GM23338 (cell line): ENCODE measurements around the gene CELSR3. TPM values are rescaled to one million over a fixed set of nuclear protein-coding genes. Genes with fewer than 3 reads are reported as not detected.

Experiments used
- ATAC-seq: fragments of 200-7000 bp; cut with Tn5 transposase; 3 replicates; pipeline ENCODE4 v1.9.1; 2020
- DNase-seq: peaks from one replicate; pipeline ENCODE4 v3.0.0-alpha.2; 2015; ENCODE audit warnings: low spot score
- H2AFZ ChIP-seq: fragments of 200-600 bp; sonication (generic); 2 replicates; pipeline ENCODE4 v1.8.0; 2016; ENCODE audit warnings: antibody characterized with exemption, mild to moderate bottlenecking, moderate library complexity
- H3F3A ChIP-seq: fragments of 200-600 bp; sonication (generic); replicated peaks from 2 replicates; pipeline ENCODE4 v1.8.0; 2017; ENCODE audit warnings: antibody characterized with exemption, mixed run types, low read depth
- H3K27ac ChIP-seq: fragments of 200-600 bp; sonication (generic); 2 replicates; pipeline ENCODE4 v1.6.1; 2016; ENCODE audit warnings: low read depth
- H3K27me3 ChIP-seq: fragments of 200-600 bp; sonication (generic); 2 replicates; pipeline ENCODE4 v1.8.0; 2016; ENCODE audit warnings: mild to moderate bottlenecking, mixed run types, moderate library complexity; ENCODE audit not compliant: insufficient read depth
- H3K36me3 ChIP-seq: fragments of 200-600 bp; sonication (generic); 2 replicates; pipeline ENCODE4 v1.8.0; 2016; ENCODE audit warnings: mild to moderate bottlenecking; ENCODE audit not compliant: insufficient read depth
- H3K4me1 ChIP-seq: fragments of 200-600 bp; sonication (generic); 2 replicates; pipeline ENCODE4 v1.8.0; 2016; ENCODE audit warnings: mild to moderate bottlenecking, moderate library complexity; ENCODE audit not compliant: insufficient read depth
- H3K4me2 ChIP-seq: fragments of 200-600 bp; sonication (generic); 2 replicates; pipeline ENCODE4 v1.7.1; 2017; ENCODE audit warnings: mixed run types
- H3K4me3 ChIP-seq: fragments of 200-600 bp; sonication (generic); 2 replicates; pipeline ENCODE4 v1.6.1; 2016; ENCODE audit warnings: mixed run types
- H3K79me2 ChIP-seq: fragments of 200-600 bp; sonication (generic); replicated peaks from 2 replicates; pipeline ENCODE4 v1.8.0; 2017; ENCODE audit warnings: mild to moderate bottlenecking; ENCODE audit not compliant: insufficient read depth
- H3K9me2 ChIP-seq: fragments of 200-600 bp; sonication (generic); 2 replicates; pipeline ENCODE4 v1.8.0; 2017; ENCODE audit not compliant: insufficient read depth
- H4K20me1 ChIP-seq: fragments of 200-600 bp; sonication (generic); replicated peaks from 2 replicates; pipeline ENCODE4 v1.8.0; 2017; ENCODE audit warnings: mild to moderate bottlenecking; ENCODE audit not compliant: insufficient read depth
- H3K27ac Mint-ChIP-seq: 2 replicates; pipeline ENCODE4 v1.8.0; 2020; ENCODE audit warnings: inconsistent platforms, mild to moderate bottlenecking, moderate library complexity, mixed read lengths
- H3K27me3 Mint-ChIP-seq: 3 replicates; pipeline ENCODE4 v1.8.0; 2022; ENCODE audit warnings: low read depth, mild to moderate bottlenecking, moderate library complexity, mixed read lengths, inconsistent platforms; ENCODE audit not compliant: insufficient read depth, poor library complexity
- H3K36me3 Mint-ChIP-seq: 3 replicates; pipeline ENCODE4 v1.8.0; 2021; ENCODE audit warnings: low read depth, mild to moderate bottlenecking, inconsistent platforms, moderate library complexity, mixed read lengths
- H3K4me1 Mint-ChIP-seq: 3 replicates; pipeline ENCODE4 v1.8.0; 2020; ENCODE audit warnings: mild to moderate bottlenecking, inconsistent platforms, mixed read lengths
- H3K4me3 Mint-ChIP-seq: 3 replicates; pipeline ENCODE4 v1.8.0; 2021; ENCODE audit warnings: moderate library complexity, mild to moderate bottlenecking, inconsistent platforms, mixed read lengths
- H3K9me3 Mint-ChIP-seq: 3 replicates; pipeline ENCODE4 v1.8.0; 2020; ENCODE audit warnings: moderate library complexity, mild to moderate bottlenecking, inconsistent platforms, mixed read lengths
- CREB1 ChIP-seq: fragments of 250-450 bp; sonication (Bioruptor Pico); IDR thresholded peaks from 2 replicates; pipeline ENCODE4 v1.5.0; 2020; ENCODE audit warnings: low read depth, mild to moderate bottlenecking, moderate library complexity
- CTCF ChIP-seq, 2 experiments: fragments of 200-600 bp in 1 of 2; sonication (generic) in 1 of 2; conservative IDR thresholded peaks; 2 replicates each; pipeline versions ENCODE4 v1.5.1 to v1.6.1; 2016 to 2017; ENCODE audit warnings: antibody characterized with exemption in 2 of 2, low read depth in 2 of 2, mild to moderate bottlenecking in 2 of 2, moderate library complexity in 1 of 2
- ETS1 ChIP-seq: IDR thresholded peaks from 2 replicates; pipeline ENCODE4 v1.6.1; 2016; ENCODE audit warnings: antibody characterized with exemption
- EZH2 ChIP-seq: fragments of 200-600 bp; sonication (generic); IDR thresholded peaks from one replicate; pipeline ENCODE4 v1.8.0; 2017; ENCODE audit warnings: antibody characterized with exemption, mild to moderate bottlenecking, low read depth; ENCODE audit not compliant: unreplicated experiment
- JUNB ChIP-seq: IDR thresholded peaks from one replicate; pipeline ENCODE4 v1.6.1; 2016; ENCODE audit warnings: antibody characterized with exemption; ENCODE audit not compliant: unreplicated experiment
- REST ChIP-seq: IDR thresholded peaks from one replicate; pipeline ENCODE4 v1.6.1; 2018; ENCODE audit warnings: antibody characterized with exemption; ENCODE audit not compliant: unreplicated experiment
- STAT1 ChIP-seq: IDR thresholded peaks from one replicate; pipeline ENCODE4 v1.6.1; 2016; ENCODE audit warnings: antibody characterized with exemption; ENCODE audit not compliant: unreplicated experiment
- ZNF114 ChIP-seq: fragments of 250-450 bp; sonication (Bioruptor Pico); IDR thresholded peaks from 2 replicates; pipeline ENCODE4 v1.5.0; 2020; ENCODE audit warnings: mild to moderate bottlenecking, moderate library complexity
- ZNF331 ChIP-seq: fragments of 250-450 bp; sonication (Bioruptor Pico); IDR thresholded peaks from 2 replicates; pipeline ENCODE4 v1.5.0; 2020; ENCODE audit warnings: low read depth, mild to moderate bottlenecking, moderate library complexity
- ZNF462 ChIP-seq: fragments of 250-450 bp; sonication (Bioruptor Pico); IDR thresholded peaks from 2 replicates; pipeline ENCODE4 v1.5.0; 2020; ENCODE audit warnings: mild to moderate bottlenecking, moderate library complexity
- polyA plus RNA-seq: library from polyadenylated mRNA; unstranded; fragments of >200 nt; fragmentation: Nextera tagmentation; extraction: Ambion mirVana; gene quantifications from 2 replicates; pipeline ENCODE4 v1.2.1, GENCODE V29; 2016
- total RNA-seq: library from RNA; depleted of rRNA; stranded (reverse); fragments of >200 nt; shearing (Covaris generic); gene quantifications from 2 replicates; pipeline ENCODE4 v1.2.3, GENCODE V29; 2014

The CELSR3 gene
- total and polyA plus RNA-seq, 2 experiments from 2014 or later: 7.5 to 33.3 TPM

- TF ChIP-seq CTCF (conservative IDR thresholded peaks at IDR 0.05; ENCODE audit: low read depth in 2 of 2) (no peak), ZNF114 (CRISPR knock-in tag) (no peak), EZH2 (no peak), JUNB (no peak), ETS1 (no peak), CREB1 (CRISPR knock-in tag) (no peak), STAT1 (no peak), REST (no peak), ZNF331 (CRISPR knock-in tag) (no peak)
These were observed 71.2 kb downstream of the CELSR3 start (continued) for GRCh38 chr3:48591436-48591835.

GRCh38 chr3:48588230-48588629 lies 74.5 kb downstream of the CELSR3 start:
- Histone ChIP-seq H4K20me1 (no peaks in the 10 kb centered on the region), H3K4me3 (no peak overlapping the region), H3K27me3 (no peaks in the 10 kb centered on the region), H3K4me2 (no peak overlapping the region), H3K9me2 (no peaks in the 10 kb centered on the region), H3K27ac (no peak overlapping the region), H3K36me3 (no peaks in the 10 kb centered on the region), H3K4me1 (no peaks in the 10 kb centered on the region), H3F3A (no peaks in the 10 kb centered on the region), H3K79me2 (no peaks in the 10 kb centered on the region), H2AFZ (0 out of 2 replicates have a peak overlapping the region, but pooled peaks have one; percentile 66)
- Mint-ChIP-seq H3K27ac (no peak overlapping the region), H3K9me3 (no peaks in the 10 kb centered on the region; the same call in 2 of the 3 replicates), H3K27me3 (peaks cover 6% of the 10 kb centered on the region), H3K4me3 (peak overlapping the region; percentile 20; the same call in 1 of the 3 replicates), H3K4me1 (peaks cover 8% of the 10 kb centered on the region; the same call in 2 of the 3 replicates), H3K36me3 (no peaks in the 10 kb centered on the region; the same call in 2 of the 3 replicates)
- TF ChIP-seq CTCF (conservative IDR thresholded peaks at IDR 0.05; ENCODE audit: low read depth in 2 of 2): no peak
- TF ChIP-seq ZNF462 (CRISPR knock-in tag): no peak
- peak; percentile 40 for DNase-seq
- ATAC-seq: peak; percentile 68
